Choroid plexus epithelial cell (primary cell): Measurements from ENCODE around the gene ADAMTS18.

Source experiments
- DNase-seq: peaks from one replicate; pipeline ENCODE4 v3.0.0-alpha.2; 2010; ENCODE audit warnings: low read depth
- H3K4me3 ChIP-seq: 2 replicates; pipeline ENCODE4 v1.5.1; 2011; ENCODE audit warnings: low read depth, mild to moderate bottlenecking, control low read depth, low read length, moderate library complexity
- CTCF ChIP-seq: conservative IDR thresholded peaks from 2 replicates; pipeline ENCODE4 v1.5.1; 2011; ENCODE audit warnings: low read depth, mild to moderate bottlenecking, control low read depth, inconsistent platforms, low read length, moderate library complexity

Gene ADAMTS18

GRCh38 chr16:77304877-77305276, 130.0 kb downstream of the ADAMTS18 start:
- H3K4me3 ChIP-seq: no peak overlapping the region
- no peak for DNase-seq
- no peak for TF ChIP-seq CTCF

- no peak for TF ChIP-seq CTCF
- no peak overlapping the region for H3K4me3 ChIP-seq
- no peak for DNase-seq
Measured at GRCh38 chr16:77304134-77304533, 130.7 kb downstream of the ADAMTS18 start.

- no peak for DNase-seq
- TF ChIP-seq CTCF: no peak
- H3K4me3 ChIP-seq: no peak overlapping the region
Measured at GRCh38 chr16:77302674-77303073, 132.2 kb downstream of the ADAMTS18 start.

- DNase-seq: no peak
- TF ChIP-seq CTCF: no peak
- no peak overlapping the region for H3K4me3 ChIP-seq
Measured at GRCh38 chr16:77302249-77302648, 132.6 kb downstream of the ADAMTS18 start.

- H3K4me3 ChIP-seq: no peak overlapping the region
- DNase-seq: no peak
- no peak for TF ChIP-seq CTCF
Measured at GRCh38 chr16:77300256-77300655, 134.6 kb downstream of the ADAMTS18 start.

- TF ChIP-seq CTCF: no peak
- H3K4me3 ChIP-seq: no peak overlapping the region
- DNase-seq: no peak
Measured at GRCh38 chr16:77299395-77299794, 135.4 kb downstream of the ADAMTS18 start.

GRCh38 chr16:77298418-77299360, 136.1 kb downstream of the ADAMTS18 start:
- peak; percentile 96 for DNase-seq
- no peak for TF ChIP-seq CTCF
- H3K4me3 ChIP-seq: no peak overlapping the region
